ENCODE results near the gene SQOR. TPM values are rescaled to one million over a fixed set of nuclear protein-coding genes. Genes with fewer than 3 reads are reported as not detected.

The SQOR gene
- total and polyA plus RNA-seq, 2 of the 4 experiments (the other 2 are of a cell fraction): 22.1 to 40.3 TPM

DNA sequence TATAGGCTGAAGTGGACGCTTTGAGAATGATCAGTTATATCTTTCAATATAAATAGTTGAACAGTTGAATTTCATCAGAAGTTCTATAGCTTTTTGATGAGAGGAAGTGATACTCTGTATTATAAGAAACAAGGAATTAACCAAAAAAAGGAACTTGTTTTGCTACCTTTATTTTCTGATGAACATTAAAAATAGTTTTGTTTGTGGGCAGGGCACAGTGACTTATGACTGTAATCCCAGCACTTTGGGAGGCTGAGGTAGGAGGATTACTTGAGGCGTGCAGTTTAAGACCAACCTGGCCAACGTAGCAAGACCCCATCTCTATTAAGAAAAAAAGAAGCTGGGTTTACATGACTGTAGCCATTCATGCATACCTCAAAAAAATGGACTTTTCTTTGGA, 30.9 kb upstream of the SQOR start:
- POLR2A ChIA-PET (ENCODE audit: unreplicated experiment): no interaction called here
- dilution Hi-C loops (cut with HindIII; ENCODE audit: low sequenced_read_pairs, unreplicated experiment): no loop called here
- CTCF ChIA-PET: interaction anchor here (0.9 kb wide), 1 partner anchor 10 kb away, joined by 3 read pairs; no protein-coding TSS in a partner anchor

More for the DNA sequence above, 30.9 kb upstream of the SQOR start:
- Histone ChIP-seq H3K56ac (ENCODE audit: extremely low read depth, insufficient read depth, low read length) (no peak overlapping the region), H3K79me1 (ENCODE audit: low read depth in 1 of 2, low read length in 2 of 2) (peaks cover 7 to 23% of the 10 kb centered on the region in 2 experiments), H3K36me3 (ENCODE audit: control insufficient read depth, insufficient read depth, low read length) (peaks cover 5% of the 10 kb centered on the region; the same call in 1 of the 2 replicates), H2BK5ac (ENCODE audit: low read depth, low read length, poor library complexity, severe bottlenecking) (no peak overlapping the region), H2BK120ac (ENCODE audit: low read depth, low read length) (no peak overlapping the region), H2BK20ac (ENCODE audit: low read depth, low read length) (no peak overlapping the region), H3K9me1 (ENCODE audit: insufficient read depth, low read length) (no peaks in the 10 kb centered on the region), H3K4me3 (ENCODE audit: insufficient read depth, low read depth, low read length) (no peak overlapping the region), H4K91ac (ENCODE audit: insufficient read depth, low read depth, low read length) (no peak overlapping the region), H2AK5ac (ENCODE audit: low read depth, low read length) (no peak overlapping the region), H3K27ac (ENCODE audit: insufficient read depth, low read length) (no peak overlapping the region), H2AK9ac (replicated peaks; ENCODE audit: low read depth, low read length, poor library complexity) (no peak overlapping the region), H3K27me3 (ENCODE audit: control insufficient read depth, insufficient read depth, low read length) (no peaks in the 10 kb centered on the region), H4K8ac (ENCODE audit: low read depth in 2 of 2, low read length in 2 of 2) (no peak overlapping the region), H3K23ac (ENCODE audit: low read depth, low read length) (no peak overlapping the region), H2BK15ac (ENCODE audit: low read depth, low read length) (no peak overlapping the region), H3K14ac (replicated peaks; ENCODE audit: low read depth, low read length) (no peak overlapping the region), H4K5ac (ENCODE audit: low read depth, low read length) (no peak overlapping the region), H3K4me2 (ENCODE audit: low read depth, low read length) (no peak overlapping the region), H4K20me1 (ENCODE audit: insufficient read depth, low read length) (peaks cover 4% of the 10 kb centered on the region; the same call in 1 of the 2 replicates), H2AFZ (replicated peaks; ENCODE audit: low read length, poor library complexity) (no peak overlapping the region), H3K4me1 (ENCODE audit: control insufficient read depth, insufficient read depth, low read length) (no peaks in the 10 kb centered on the region), H3K18ac (ENCODE audit: low read depth, low read length) (no peak overlapping the region), H3K4ac (ENCODE audit: low read depth, low read length) (no peak overlapping the region), H3K9me3 (ENCODE audit: control insufficient read depth, insufficient read depth, low read length) (no peaks in the 10 kb centered on the region), H3K9ac (ENCODE audit: low read depth, low read length) (no peak overlapping the region)
- no TSS peak for BruUV-seq (replicated peaks)
- WGBS, 2 experiments (ENCODE audit: extremely low coverage in 2 of 2, insufficient read length in 1 of 2): 100% methylated on average over 1 of the region's 3 CpGs; no CpG with 5 or more reads in 1 of the 2 experiments
- no peak for DNase-seq
- TF ChIP-seq, protein P1, sequence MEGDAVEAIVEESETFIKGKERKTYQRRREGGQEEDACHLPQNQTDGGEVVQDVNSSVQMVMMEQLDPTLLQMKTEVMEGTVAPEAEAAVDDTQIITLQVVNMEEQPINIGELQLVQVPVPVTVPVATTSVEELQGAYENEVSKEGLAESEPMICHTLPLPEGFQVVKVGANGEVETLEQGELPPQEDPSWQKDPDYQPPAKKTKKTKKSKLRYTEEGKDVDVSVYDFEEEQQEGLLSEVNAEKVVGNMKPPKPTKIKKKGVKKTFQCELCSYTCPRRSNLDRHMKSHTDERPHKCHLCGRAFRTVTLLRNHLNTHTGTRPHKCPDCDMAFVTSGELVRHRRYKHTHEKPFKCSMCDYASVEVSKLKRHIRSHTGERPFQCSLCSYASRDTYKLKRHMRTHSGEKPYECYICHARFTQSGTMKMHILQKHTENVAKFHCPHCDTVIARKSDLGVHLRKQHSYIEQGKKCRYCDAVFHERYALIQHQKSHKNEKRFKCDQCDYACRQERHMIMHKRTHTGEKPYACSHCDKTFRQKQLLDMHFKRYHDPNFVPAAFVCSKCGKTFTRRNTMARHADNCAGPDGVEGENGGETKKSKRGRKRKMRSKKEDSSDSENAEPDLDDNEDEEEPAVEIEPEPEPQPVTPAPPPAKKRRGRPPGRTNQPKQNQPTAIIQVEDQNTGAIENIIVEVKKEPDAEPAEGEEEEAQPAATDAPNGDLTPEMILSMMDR (conservative IDR thresholded peaks at IDR 0.05; ENCODE audit: low read depth, low read length): no peak
- TF ChIP-seq CHD1 (IDR thresholded peaks at IDR 0.05; ENCODE audit: low read depth, low read length) (no peak), RFX5 (IDR thresholded peaks at IDR 0.05; ENCODE audit: low read depth, low read length) (no peak), MAFK (IDR thresholded peaks at IDR 0.05; ENCODE audit: low read depth, low read length) (no peak), SMC3 (IDR thresholded peaks at IDR 0.05; ENCODE audit: low read depth, low read length) (no peak), CEBPB (IDR thresholded peaks at IDR 0.05; ENCODE audit: low read depth, low read length) (no peak), MAZ (IDR thresholded peaks at IDR 0.05; ENCODE audit: borderline replicate concordance, low read depth, low read length) (no peak), RCOR1 (IDR thresholded peaks at IDR 0.05; ENCODE audit: insufficient replicate concordance, low read length) (no peak), FOS (IDR thresholded peaks at IDR 0.05; ENCODE audit: low read depth, low read length) (no peak), POLR2A (IDR thresholded peaks at IDR 0.05; ENCODE audit: low read depth, low read length) (no peak), NFE2L2 (IDR thresholded peaks at IDR 0.05; ENCODE audit: low read depth, low read length) (no peak), BHLHE40 (IDR thresholded peaks at IDR 0.05; ENCODE audit: low read depth, low read length) (no peak), RAD21 (IDR thresholded peaks at IDR 0.05; ENCODE audit: low read length) (no peak)
- TF ChIP-seq, protein P2, sequence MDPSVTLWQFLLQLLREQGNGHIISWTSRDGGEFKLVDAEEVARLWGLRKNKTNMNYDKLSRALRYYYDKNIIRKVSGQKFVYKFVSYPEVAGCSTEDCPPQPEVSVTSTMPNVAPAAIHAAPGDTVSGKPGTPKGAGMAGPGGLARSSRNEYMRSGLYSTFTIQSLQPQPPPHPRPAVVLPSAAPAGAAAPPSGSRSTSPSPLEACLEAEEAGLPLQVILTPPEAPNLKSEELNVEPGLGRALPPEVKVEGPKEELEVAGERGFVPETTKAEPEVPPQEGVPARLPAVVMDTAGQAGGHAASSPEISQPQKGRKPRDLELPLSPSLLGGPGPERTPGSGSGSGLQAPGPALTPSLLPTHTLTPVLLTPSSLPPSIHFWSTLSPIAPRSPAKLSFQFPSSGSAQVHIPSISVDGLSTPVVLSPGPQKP (IDR thresholded peaks at IDR 0.05; ENCODE audit: borderline replicate concordance, low read depth, low read length): no peak
- TF ChIP-seq, protein P3, sequence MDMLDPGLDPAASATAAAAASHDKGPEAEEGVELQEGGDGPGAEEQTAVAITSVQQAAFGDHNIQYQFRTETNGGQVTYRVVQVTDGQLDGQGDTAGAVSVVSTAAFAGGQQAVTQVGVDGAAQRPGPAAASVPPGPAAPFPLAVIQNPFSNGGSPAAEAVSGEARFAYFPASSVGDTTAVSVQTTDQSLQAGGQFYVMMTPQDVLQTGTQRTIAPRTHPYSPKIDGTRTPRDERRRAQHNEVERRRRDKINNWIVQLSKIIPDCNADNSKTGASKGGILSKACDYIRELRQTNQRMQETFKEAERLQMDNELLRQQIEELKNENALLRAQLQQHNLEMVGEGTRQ (IDR thresholded peaks at IDR 0.05; ENCODE audit: low read depth, low read length): no peak
- ATAC-seq (ENCODE audit: low read depth): no peak
- in situ Hi-C loops (cut with MboI; ENCODE audit: low sequenced_read_pairs): loop anchor here (25.0 kb wide), 1 partner anchor 417 kb away; the partner anchor contains the start of gene SHF
- intact Hi-C loops (cut with micrococcal nuclease): no loop called here

All from IMR-90 (cell line).